Activated T-cell treated with anti-CD3 and anti-CD28 coated beads for 48 hours (primary cell): Measurements from ENCODE around the gene IARS1.

ENCODE experiments used
- DNase-seq: peaks from one replicate; pipeline ENCODE4 v3.0.0-alpha.2; 2020; ENCODE audit warnings: low read depth

Gene IARS1

DNA sequence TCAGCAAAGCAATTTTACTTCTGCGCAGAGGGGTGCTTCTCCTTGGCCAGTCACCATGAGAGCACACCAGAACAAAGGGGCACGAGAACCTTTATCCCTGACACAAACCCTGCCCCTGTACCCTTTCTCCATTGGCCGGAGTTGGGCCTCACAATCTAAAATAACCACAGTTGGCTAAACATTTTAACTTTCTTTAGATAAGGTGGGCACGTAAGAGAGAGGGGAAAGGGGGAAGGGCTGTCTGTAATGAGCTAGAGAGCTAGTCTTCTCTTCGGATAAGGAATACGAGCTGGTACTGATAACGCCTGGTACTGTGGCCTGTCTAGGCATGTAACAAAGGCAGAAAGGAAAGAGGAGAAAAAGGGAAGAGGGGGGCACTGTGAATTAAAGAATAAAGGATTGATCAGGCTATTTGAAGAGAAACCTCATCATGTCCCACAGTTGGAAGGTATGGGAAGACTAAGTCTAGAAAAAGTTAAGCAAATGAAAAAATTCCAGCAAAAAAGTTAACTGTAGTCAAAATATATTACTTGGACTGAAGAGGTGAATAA lies 1.8 kb upstream of the IARS1 start:
- no peak for DNase-seq

DNA sequence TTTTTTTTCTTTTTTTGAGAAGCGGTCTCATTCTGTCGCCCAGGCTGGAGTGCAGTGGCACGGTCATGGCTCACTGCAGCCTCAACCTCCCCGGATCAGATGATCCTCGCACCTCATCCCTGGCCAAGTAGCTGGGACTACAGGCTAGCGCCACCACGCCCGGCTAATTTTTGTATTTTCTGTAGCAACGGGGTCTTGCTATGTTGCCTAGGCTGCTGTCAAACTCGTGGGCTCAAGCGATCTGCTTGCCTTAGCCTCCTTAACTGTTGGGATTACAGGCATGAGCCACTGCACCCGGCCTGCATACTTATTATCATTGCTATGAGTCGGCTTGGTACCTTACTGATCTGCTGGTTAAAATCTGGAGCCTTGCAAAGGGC lies 790 bp upstream of the IARS1 start:
- DNase-seq = no peak

DNA sequence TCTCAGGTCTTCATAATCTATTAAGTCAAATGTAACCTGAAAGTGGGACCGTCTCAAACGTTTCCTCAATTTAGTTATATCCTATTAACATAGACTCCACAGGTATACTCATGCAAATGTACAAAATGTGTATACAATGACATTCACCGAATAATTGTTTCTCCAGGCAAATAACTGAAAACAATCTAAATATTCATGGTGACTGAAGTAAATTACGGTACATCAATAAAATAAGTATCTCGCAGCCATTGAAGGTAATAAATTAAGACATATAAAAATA lies 482 bp downstream of the IARS1 start:
- no peak for DNase-seq

DNA sequence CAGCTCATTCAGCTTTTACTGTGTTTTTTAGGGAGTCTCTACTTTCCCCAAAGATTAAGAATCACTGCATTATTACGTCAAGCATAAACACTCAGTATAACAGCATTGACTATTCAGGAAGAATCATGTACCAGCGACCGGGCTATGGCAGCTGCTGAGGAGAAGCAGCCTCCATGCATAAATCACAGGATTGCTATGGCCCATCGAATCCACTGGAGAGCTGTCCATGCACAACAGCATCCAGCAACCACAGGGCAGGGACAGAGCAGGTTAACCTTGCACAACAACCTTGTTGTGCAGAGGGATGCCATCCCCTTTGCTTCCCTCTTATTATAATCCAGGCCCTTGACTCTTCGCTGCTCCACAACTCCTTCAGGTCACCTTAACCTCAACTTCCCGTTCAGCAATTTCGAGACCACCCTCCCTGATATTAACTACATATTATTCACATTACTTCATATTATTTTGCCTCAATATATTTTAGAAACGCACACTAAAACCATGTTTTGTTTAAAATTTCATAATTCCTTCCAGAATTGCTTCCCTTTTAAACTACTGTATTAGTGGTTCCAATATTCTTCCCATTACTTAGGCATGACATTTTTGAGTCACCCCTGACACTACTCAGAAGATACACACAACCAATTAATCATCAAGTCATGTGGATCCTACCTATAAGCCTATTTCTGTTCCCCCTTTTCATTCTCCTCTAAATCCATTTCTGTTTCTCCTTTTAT lies 991 bp downstream of the IARS1 start:
- DNase-seq = no peak

DNA sequence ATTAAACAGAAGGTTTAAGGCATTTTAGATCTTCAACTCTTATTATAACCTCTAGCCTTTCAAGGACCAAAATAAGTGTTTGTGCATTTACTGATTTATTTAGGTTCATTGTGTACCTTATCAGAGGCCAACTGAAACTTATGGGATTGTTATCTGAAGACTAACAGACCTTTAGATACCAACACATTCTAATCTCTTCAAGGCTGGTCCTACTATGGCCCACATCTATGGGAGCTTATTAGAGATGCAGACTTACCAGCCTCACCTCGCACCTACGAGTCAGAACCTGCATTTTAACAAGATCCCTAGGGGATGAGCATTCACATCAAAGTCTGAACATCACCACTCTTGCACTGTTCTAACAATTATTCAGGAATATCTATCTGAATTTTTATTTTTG lies 1.9 kb downstream of the IARS1 start:
- no peak for DNase-seq

DNA sequence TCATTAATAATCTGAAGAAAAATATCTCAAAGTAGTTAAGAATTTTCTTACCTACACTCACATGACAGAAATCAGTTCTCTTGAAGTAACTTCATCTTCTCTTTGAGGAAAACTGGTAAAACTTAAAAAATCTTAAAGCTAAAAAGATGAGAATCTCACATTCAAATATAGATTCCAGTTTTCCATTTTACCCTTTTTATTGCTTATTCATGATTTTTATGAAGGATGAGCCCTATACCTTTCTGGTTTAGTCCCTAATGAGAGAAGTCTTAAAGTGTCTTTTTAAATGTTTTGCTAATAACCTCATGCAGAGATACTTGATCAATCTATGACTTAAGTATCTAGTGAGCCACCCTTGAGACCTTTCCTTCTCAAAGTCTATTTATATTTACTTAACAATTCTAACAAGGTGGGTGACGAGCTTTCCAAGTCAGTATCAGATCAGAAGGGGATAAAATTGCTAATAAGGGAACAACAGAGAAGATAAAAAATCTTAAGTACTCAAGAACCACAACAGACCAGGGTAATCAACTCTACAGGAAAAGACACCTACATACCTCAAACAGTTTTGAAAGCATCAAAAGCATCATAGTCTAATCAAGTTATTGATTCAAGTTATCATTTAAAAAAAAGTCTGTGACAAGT lies 2.6 kb downstream of the IARS1 start:
- DNase-seq = no peak

DNA sequence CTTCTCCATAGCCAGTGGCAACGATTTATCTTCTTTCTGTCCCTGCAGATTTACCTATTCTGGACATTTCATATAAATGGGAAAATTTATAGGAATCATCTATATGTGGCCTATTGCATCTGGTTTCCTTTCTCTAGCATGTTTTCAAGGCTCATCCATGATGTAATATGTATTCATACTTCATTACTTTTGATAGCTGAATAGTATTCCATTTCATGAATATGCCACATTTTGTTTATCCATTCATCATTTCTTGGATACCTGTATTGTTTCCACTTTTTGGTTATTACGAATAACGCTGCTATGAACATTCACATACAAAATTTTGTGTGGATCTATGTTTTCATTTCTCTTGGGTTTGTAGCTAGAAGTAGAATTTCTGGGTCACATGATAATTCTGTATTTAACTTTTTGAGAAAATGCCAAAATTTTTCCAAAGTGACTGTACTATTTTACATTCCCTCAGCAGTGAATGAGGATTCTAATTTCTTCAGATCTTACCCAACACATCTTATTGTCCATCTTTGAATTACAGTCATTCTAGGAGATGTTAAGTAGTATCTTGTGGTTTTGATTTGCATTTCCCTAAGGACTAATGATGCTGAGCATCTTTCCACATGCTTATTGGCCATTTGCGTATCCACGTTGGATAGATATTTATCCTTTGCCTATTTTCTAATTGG lies 3.6 kb downstream of the IARS1 start:
- DNase-seq = no peak

DNA sequence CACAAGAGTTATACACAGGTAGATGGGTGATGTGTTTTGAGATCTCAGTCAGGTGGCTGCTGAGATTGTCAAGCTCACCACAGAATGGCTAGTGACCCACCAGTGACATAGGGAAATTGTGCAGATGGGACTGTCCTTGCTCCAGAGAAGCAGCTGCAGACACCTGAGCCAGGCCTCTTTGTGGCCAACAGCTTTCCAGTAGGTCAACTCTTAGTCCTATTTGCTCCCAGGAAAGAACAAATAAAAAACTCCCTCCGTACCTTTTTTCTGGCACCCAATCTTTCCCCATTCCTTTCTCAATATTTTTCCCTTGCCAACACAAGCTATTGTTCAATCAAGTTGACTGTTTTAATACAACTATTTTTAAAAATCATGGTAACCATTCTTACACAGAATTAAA lies 14.2 kb downstream of the IARS1 start:
- DNase-seq = no peak

DNA sequence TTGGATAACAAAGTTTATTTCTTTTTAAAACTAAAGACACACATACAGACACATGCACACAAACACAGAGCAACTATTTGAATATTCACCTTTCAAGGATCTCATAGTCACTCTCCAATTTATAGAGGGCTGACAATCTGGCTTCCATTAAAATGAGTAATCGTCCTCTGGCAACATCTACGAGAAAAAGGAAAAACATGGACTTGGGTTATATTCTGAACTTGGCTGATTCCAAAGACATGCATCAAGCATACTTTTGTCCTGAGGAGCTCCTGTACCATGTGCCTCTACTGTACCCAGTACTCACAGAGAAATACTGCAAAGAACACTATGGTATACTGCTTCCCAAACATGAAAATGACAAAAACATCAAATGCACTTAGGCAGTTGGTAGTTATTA lies 15.4 kb downstream of the IARS1 start:
- DNase-seq = no peak

DNA sequence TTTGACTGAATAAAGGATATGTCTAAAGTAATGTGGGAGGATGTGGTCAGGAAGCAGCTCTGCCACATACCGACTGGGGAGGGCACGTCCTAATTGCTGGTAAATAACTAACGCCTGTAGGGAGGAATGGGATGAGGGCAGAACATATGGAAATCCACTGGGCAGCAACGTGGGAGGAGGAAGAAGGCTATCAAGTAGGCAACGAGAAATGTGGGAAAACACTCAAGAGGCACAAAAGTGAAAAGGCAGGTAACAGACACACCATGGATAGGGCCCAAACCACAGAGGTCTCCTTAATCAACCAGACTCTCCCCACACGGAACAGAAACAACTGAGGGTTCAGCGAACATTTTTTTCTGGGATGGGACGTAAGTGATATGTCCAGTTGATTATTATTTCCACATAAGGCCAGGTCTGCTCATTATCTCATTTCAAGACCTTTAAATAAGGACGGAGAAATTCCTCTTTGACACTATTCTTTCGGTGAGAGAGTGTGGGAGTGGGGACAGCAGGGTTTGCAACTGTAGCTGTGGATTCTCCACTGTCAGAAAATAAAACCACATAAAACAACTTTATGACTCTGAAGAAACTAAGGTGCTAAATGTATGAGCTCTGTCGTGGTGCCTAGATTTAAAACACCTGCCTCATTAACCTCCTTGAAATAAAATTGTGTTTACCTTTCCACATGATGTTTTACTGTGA lies 17.0 kb downstream of the IARS1 start:
- DNase-seq = no peak

DNA sequence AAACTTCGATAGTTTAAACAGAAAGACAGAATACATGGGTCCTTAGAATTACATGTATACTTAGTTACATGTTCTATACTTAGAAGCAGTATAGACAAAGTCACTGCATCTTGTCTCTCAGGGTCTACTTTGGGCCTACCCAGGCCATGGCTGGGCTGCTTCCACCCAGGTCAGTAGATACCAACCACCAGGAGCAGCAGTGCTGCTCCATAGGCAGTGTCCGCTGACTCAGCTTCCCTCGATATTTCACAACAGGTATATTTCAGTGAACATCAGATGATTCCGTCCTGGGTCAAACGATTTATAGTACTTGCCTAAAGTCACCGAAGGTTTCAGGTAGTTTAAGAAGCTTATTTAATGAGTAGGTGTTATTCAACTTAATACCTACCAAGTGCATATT lies 18.0 kb downstream of the IARS1 start:
- DNase-seq = no peak

DNA sequence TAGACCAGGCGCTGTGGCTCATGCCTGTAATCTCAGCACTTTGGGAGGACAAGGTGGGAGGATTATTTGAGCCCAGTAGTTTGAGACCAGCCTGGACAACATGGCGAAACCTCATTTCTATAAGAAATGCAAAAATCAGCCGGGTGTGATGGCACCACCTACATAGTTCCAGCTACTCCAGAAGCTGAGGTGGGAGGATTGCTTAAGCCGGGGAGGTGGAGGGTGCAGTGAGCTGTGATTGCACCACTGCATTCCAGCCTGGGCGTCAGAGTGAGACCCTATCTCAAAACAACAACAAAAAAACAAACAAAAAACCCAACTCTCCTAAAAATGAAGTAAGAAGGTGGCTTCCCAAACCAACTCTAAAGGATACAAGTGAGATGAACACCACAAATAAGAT lies 23.0 kb downstream of the IARS1 start:
- no peak for DNase-seq

DNA sequence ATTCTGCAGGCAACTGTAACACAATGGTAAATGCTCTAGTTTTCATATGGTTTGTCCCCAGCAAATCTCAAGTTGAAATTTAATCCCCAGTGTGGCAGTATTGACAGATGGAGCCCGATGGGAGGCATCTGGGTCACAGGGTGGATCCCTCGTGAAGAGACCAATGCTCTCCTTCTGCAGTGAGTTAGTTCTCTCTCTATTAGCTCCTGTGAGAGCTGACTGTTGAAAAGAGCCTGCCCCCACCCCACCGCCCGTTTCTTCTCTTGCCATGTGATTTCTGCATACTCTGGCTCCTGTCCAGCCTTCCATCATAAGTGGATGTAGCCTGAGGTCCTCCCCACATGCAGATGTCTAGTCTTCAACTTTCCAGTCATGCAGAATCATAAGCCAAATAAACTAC lies 27.0 kb downstream of the IARS1 start:
- no peak for DNase-seq

DNA sequence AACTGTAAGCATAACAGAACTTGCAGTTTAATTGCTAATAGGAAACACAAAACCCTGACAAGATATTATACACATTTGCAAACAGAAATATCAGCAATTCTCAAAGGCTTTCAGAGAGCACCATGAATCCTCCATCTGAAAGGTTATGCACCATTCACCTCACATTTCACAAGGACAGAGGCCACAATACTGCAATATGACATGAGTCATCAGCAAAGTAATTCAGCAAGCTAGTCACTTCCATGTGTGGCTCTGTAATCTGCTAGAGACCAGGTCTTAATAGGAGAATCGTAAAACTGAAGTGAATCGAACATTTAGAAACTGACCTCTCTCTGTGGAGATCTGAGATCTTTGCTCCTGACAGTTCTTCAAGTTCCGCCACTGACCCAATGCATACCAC lies 28.3 kb downstream of the IARS1 start:
- no peak for DNase-seq

DNA sequence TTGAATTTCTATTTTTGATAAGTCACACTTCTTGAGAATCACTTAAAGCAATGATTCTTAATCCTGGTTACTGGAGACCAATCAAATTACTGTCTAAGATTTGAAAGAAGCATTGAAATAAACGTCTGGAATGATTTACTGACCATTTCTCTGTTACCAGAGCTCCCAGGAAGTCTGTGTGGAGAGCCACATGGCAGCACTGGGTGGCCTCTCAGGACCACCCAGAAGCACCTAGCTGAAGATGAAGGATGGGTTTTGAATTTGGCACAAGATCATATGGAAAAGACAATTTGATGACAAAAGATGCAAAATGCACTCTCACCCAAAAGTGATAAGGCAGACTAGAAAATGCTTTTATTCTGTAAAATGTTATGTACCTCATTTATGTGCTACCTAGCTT lies 30.4 kb downstream of the IARS1 start:
- no peak for DNase-seq

DNA sequence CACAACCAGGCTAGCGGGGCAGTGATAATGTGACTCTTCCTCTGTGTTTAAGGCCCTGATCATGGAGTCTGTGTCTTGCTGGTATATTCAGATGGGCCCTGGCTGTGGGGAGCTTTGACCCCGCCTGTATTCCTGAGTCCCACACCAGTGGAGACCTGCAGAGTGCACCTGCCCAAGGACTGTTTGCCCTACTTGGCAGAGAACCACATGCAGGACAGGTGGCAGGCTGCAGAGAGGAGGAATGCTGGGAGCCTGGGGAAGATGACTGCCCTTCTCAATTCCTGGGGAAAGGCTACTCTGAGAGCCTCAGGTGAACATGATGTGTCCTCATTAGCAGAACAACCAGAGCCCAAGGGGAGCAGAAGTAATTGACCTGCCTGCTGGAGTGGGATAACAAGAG lies 36.2 kb downstream of the IARS1 start:
- DNase-seq = no peak

DNA sequence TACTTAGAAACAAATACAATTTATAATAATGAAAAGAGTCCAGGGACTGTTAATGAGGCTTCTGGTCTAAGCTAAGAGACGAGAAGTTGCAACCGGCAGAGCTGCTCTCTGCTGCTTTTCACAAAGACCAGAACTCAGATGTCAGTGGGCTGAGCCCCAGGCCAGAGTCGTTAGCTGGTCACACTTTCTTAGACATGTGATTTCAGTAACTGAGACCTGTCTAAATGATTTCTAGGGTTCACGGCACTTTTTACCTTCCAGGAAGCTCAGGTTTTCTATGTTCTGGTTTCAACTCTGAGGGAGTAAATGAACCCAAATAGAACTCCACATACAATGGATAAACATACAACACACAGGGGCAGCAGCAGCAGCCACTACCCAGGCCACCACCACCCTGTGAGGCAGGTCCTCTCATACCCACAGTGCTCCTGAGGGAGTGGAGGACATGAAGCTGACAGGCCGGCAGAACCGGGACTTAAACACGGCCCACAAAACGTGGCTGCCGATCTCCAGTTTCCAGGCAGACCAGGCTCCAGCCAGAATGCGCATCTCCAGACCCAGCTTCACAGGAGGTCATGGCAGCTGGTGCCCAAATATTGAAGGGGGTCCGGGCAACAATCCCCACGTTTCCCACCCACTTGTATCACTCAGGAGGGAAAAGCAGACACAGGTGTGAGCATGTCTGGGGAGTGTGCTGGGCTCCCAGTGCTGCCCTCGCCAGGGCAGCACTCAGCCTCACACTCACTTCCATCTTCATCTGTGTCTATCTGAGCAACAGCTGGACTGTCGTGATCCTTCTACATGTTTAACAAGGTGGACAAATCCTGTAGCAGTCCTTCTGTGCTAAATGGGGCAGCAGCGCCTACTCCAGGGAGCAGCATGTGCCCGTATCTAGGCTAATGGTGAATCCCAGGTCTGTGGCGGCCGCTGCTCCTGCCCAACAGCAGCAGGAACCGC lies 38.8 kb downstream of the IARS1 start:
- no peak for DNase-seq

DNA sequence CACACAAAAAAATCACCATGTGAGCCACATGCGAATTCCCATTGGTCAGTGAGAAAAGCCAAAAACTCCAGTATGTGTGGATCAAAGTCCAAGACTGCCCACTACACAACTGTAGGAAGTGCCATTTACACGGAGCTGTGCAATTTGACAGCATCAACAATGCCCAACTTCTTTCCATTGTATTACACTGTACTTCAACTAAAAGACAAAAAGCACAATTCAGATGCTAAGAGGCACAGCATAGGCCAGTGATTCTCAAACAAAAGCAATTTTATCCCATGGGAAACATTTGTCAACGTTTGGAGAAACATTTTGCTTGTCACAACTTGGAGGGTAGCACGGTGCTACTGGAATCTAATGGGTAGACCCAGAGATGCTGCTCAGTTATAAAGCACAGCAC lies 39.8 kb downstream of the IARS1 start:
- no peak for DNase-seq

DNA sequence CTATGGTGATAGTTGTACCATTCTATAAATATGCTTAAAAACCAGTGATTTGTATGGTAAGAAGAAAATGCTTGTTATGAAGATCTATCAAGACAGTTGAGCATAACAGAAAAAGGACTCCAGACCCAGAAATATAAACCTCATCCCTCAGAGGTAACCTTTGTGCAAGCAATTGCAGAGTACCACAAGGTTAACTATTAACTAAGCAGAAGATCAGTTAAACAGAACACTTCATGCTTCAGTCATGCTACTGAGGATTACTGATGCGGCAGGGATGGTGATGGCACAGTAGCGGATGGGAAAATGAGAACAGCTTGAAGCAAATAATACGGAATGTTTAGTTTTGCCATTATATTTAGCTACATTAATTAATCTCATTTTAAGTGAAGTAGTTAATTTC lies 45.5 kb downstream of the IARS1 start:
- no peak for DNase-seq

DNA sequence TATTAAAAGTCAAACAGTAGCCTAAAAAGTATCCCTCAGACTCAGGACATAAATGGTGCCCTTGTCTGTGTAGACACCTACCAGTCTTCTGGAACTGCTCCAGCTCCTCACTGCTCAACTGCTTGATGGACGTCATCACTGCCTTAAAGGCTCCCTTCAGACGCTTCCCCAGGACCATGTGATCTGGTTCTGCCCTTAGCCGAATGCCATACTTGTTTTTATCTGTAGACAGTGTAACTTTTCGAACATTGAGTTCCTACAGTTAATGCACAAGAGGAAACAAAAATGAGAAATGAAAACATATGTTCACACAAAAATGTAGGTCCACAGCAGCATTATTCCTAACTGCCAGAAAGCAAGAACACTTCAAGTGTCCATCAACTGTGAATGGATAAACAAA lies 46.2 kb downstream of the IARS1 start:
- DNase-seq = no peak

DNA sequence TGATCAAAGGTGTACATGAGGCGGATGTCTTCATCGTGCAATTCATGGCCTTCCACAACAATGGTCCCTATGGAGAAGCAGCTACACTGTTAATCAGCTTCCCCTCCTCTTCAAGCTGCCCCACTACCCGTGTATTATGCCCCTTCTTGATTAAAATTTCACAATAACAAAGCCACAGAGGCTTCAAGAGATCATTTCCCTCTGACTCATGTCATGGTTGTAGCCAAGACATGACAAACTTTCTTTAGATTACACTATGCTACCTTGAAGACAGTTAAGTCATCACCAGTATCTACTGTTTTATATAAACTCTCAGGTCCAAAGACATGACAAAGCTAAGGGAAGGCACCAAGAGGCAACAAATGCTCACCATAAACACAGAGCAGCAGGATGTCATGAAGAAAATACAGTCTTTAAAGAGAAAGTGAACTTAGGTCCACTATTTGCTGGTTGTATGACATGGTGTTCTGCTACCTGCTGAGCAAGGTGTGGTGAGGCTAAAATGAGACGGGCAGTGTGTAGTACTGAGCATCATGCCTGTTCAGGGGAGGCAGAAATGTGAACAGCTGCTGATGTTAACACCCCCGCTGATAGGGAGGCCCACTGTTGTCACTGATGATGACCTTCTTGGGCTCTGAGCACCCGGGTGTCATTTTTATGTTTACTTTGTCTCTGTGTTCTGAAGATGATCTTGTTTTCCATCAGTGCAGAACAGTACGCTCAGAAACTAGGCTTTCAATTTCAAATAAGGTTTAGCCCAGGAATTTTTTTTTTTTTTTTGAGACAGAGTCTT lies 48.3 kb downstream of the IARS1 start:
- DNase-seq = no peak
